Renal cortical epithelial cell (primary cell): ENCODE results near the gene RGS7BP. TPM values are rescaled to one million over a fixed set of nuclear protein-coding genes. Genes with fewer than 3 reads are reported as not detected.

Experiments
- DNase-seq: peaks from one replicate; pipeline ENCODE4 v3.0.0-alpha.2; 2011; ENCODE audit warnings: low read depth
- total RNA-seq: library from RNA; depleted of rRNA; stranded (reverse); fragments of >200 nt; gene quantifications from 2 replicates; pipeline ENCODE4 v1.2.3, GENCODE V29; 2014

RGS7BP gene
- not detected in 2 replicates for total RNA-seq

- DNase-seq: peak; percentile 2
These were observed at the start of gene RGS7BP for GRCh38 chr5:64505769-64506566. Gene RGS7BP, plus strand, starts transcription at chr5:64506015. Its CDS starts 610 bp downstream, at chr5:64506625.

- peak; percentile 14 for DNase-seq
These were observed 48.0 kb upstream of the RGS7BP start for GRCh38 chr5:64457846-64458245.

DNA sequence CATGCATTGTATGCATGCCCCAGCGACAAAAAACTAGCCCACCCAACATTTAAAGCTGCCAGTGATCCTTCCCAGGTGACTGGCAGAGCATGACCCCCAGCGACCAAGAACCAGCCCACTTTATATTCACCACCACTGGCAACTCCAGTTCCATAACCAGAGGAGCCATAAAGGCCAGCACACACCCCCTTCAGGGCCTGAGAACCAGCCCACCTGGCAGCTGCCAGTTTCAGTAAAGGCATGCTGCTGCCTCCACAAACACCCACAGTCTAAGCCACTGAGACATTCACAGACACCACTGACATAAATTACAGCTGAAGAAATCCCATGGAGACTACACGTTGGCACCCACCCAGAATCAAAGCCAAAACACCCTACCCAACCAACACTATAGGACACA lies 46.9 kb upstream of the RGS7BP start:
- DNase-seq: no peak

- DNase-seq: no peak
These were observed 43.4 kb upstream of the RGS7BP start for GRCh38 chr5:64462391-64462790.

- DNase-seq: no peak
These were observed 19.7 kb upstream of the RGS7BP start for GRCh38 chr5:64486163-64486562.

GRCh38 chr5:64487283-64487682 lies 18.5 kb upstream of the RGS7BP start:
- DNase-seq: peak; percentile 3

DNA sequence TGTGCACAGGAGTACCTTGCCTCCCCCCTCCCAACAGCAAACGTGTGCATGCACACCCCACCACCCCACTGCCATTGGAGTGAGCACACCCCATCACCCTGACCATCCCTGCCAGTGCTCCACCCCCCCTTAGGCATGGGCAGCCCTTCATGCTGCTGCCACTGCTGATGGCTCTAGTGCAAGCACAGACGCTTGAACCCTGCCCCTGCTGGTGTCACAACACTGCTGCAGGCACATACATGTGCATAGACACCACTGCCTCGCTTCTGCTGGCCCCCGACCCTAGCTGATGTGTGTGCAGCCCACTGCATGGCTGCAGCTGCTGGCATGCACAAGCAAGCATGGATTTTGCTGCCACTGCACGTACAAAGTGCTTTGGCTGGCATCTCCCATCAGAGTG lies 16.0 kb upstream of the RGS7BP start:
- no peak for DNase-seq

GRCh38 chr5:64497386-64497785 lies 8.4 kb upstream of the RGS7BP start:
- peak; percentile 42 for DNase-seq

GRCh38 chr5:64502196-64502595 lies 3.6 kb upstream of the RGS7BP start:
- no peak for DNase-seq

DNA sequence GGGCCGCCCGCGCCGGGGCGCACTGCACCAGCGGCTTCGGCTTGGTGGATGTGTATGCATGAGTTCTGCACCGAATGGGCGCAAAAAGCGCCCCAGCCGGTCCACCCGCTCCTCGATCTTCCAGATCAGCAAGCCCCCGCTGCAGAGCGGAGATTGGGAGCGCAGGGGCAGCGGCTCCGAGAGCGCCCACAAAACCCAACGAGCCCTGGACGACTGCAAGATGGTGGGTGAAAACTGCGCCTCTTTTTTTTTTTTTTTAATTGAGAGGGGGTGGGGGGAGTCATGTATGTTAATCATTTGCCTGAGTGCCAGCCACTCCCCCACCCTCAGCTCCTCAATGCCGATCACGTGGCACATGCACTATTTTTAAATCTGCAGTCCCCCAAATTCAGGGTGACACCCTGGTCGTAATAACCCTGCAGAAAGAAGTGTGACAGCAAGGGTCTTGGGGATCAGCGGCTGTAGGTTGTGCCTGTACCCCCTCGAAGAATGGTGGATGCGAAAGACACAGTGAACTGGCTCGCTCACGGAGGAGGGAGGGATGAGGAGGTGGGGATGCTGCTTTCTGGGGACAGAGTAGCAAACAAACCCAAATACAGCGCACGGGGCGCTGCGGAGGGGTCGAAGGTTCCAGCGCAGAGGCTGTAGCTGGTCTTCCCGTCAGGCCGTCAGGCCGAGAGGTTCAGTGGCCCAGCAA lies 900 bp downstream of the RGS7BP start:
- DNase-seq: no peak

DNA sequence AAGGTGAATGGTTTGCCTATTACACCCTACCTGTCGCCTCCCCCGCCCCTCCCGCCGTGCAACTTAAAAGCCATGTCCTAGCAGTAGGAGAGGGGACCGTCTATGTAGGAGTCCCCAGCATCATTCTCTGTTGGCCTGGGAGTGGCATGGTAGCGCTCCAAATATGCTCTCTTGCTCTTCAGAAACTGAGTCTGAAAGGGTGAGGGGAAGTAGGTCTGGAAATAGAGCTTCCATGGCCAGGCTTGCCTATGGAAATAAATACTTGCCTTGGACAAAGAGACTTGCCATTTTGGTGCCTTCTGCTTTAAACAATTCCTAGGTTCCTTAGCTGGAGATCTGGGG lies 1.4 kb downstream of the RGS7BP start:
- no peak for DNase-seq

DNA sequence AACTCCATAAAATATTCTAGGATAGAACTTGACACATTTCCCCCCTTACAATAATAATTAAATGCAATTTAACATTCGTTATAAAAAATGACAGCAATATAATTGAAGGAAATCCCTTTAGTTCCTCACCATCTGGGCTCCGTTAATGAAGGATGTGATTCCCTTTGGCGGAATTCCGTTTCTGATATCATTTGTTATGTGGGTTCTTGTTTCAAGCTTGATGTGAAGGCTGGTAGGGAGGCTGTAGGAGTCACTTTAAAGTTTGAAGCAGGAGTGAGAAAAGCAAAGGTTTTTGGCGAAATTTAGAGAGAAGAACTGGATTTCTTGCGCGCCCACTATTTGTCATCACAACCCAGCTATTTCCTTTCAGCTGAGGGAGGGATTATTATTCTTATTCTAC lies 4.0 kb downstream of the RGS7BP start:
- no peak for DNase-seq

DNA sequence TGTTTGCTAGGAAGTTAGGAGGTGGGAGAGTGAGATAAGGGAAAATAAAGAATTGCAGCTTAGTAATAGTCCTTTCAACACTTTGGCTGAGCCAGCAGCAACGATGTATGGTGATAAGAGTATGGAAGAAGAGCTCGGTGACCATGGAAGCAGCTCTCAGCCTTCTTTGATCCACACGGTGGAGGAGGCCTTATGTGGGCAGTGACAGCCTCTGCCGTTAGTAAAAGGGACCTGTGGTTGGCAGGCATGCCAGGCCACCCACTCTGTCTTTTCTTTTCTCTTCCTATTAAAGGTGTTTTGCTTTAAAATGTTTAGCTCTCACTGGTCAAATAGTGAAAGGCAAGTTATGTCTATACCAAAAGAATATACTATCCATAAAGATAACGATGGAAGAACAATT lies 7.7 kb downstream of the RGS7BP start:
- no peak for DNase-seq

- DNase-seq: no peak
These were observed 8.8 kb downstream of the RGS7BP start for GRCh38 chr5:64514612-64515011.

GRCh38 chr5:64516216-64516615 lies 10.4 kb downstream of the RGS7BP start:
- no peak for DNase-seq

- no peak for DNase-seq
These were observed 13.0 kb downstream of the RGS7BP start for GRCh38 chr5:64518793-64519192.

- no peak for DNase-seq
These were observed 13.4 kb downstream of the RGS7BP start for GRCh38 chr5:64519263-64519662.

DNA sequence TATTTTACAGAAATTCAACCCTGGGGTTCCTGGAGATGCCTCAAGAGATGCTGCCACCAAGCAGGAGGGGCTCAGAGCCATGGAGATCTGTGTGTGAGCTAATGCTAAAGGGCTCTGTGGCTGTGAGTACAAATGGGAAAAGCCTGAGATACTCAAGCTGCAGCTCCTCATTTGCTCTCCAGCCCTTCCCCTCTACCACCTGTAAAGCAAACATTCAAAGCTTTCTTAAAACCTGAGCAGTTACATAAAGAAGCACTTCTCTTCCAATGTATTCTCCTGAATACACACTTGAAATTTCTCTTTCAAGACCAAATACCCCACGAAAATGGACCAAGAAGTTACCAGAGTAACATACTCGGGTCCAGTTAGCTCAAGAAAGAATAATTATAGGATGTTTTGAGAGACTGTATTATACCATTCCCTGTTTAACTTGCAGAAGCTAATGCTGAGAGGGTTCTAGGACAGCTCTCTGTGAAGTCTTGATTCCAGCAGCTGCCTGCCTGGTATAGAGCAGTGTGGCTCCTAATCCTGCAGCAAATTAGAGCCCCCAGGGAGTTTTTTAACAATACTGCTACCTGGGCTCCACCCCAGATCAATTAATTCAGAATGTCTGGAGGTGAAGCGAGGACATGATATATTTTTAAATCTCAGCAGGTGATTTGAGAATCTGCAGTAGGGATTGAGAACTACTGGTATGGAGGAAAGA lies 21.1 kb downstream of the RGS7BP start:
- no peak for DNase-seq

DNA sequence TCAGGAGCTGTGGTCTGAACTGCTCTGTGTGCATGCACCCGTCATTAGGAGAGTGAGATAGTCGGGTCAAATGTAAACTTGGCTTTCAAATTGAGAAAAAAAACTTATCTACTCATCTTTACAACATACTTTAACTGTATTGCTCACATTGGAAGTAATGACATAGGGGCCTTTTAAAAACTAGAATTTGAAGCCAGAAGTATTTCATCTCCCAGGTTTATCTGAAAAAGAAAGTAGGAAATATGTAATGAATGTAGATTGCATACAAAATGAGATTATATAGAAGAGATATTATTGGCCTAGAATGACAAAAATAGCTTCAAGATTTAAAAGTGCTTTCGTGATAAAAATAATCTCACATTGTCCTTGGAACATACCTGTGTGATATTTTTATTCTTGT lies 24.3 kb downstream of the RGS7BP start:
- no peak for DNase-seq

DNA sequence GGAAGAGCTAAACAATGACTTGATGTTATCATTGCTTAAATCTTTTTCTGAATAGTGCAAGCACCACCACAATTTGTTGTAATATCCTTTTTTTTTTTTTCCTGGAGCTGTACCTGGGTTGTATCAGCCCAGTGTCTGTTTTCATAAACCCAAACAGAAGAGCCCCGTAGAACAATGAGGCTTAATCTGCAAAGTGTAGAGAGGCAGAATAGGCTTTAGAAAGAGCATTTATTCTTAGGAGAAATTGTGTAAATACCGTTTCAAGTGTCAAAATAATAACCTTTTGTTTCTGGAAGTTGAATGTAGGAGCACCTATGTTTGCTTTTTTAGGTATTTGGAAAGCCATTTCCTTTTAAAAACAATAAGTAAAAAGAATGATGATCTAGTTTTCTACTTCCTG lies 26.4 kb downstream of the RGS7BP start:
- DNase-seq: no peak

- no peak for DNase-seq
These were observed 26.8 kb downstream of the RGS7BP start for GRCh38 chr5:64532657-64533056.

- no peak for DNase-seq
These were observed 28.2 kb downstream of the RGS7BP start for GRCh38 chr5:64534033-64534432.

DNA sequence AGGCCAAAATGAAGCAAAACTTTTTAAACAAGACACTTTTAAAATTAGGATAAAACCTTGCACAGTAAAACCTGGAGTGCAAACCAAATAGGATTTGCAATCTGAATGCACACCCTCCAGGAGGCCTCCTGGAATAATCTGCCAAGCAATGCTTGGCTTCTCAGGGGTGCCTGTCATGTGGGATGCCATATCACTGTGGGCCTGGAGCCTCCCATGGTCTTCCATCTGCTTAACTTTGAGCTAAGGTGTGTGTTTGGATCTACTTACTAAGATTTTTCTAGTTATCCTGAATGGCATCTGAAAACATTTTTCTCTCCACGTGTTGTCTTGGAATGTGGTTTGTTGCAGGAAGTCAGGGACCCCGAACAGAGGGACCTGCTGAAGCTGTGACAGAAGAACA lies 52.1 kb downstream of the RGS7BP start:
- DNase-seq: no peak
